BJ (cell line): Measurements from ENCODE around the gene SH2D6. TPM values are rescaled to one million over a fixed set of nuclear protein-coding genes. Genes with fewer than 3 reads are reported as not detected.

Experiments
- CTCF ChIA-PET: fragments of 350-600 bp; formaldehyde crosslinking; extraction: SDS; loops from one replicate; lab custom pipeline; 2021; ENCODE audit warnings: antibody characterized with exemption, inconsistent platforms; lab: Yijun Ruan, JAX
- POLR2A ChIA-PET: fragments of 300-600 bp; sonication (Branson Sonifier 250); formaldehyde crosslinking; extraction: SDS; loops from one replicate; lab custom pipeline; 2021; ENCODE audit warnings: antibody characterized with exemption; lab: Charles Lee
- DNase-seq: peaks from one replicate; pipeline ENCODE4 v3.0.0-alpha.2; 2011; ENCODE audit warnings: low read depth
- H3K27me3 ChIP-seq: 2 replicates; pipeline ENCODE4 v1.6.0; 2011; ENCODE audit warnings: low read length; ENCODE audit not compliant: control insufficient read depth, insufficient read depth
- H3K36me3 ChIP-seq: 2 replicates; pipeline ENCODE4 v1.5.1; 2011; ENCODE audit warnings: low read length; ENCODE audit not compliant: control insufficient read depth, insufficient read depth
- H3K4me3 ChIP-seq: 2 replicates; pipeline ENCODE4 v1.5.1; 2011; ENCODE audit warnings: low read depth, mild to moderate bottlenecking, control low read depth, low read length
- polyA plus RNA-seq: library from polyadenylated mRNA; depleted of rRNA; stranded (reverse); fragments of >200 nt; gene quantifications from 2 replicates; pipeline ENCODE4 v1.2.3, GENCODE V29; 2011
- TF ChIP-seq, protein P1 (sequence below): IDR thresholded peaks from 2 replicates; pipeline ENCODE4 v1.5.1; 2011; ENCODE audit warnings: low read depth, mild to moderate bottlenecking, control low read depth, inconsistent platforms, low read length, moderate library complexity; ENCODE audit not compliant: insufficient read depth

The SH2D6 gene
- polyA plus RNA-seq, 1 experiment = 0.18 TPM

DNA sequence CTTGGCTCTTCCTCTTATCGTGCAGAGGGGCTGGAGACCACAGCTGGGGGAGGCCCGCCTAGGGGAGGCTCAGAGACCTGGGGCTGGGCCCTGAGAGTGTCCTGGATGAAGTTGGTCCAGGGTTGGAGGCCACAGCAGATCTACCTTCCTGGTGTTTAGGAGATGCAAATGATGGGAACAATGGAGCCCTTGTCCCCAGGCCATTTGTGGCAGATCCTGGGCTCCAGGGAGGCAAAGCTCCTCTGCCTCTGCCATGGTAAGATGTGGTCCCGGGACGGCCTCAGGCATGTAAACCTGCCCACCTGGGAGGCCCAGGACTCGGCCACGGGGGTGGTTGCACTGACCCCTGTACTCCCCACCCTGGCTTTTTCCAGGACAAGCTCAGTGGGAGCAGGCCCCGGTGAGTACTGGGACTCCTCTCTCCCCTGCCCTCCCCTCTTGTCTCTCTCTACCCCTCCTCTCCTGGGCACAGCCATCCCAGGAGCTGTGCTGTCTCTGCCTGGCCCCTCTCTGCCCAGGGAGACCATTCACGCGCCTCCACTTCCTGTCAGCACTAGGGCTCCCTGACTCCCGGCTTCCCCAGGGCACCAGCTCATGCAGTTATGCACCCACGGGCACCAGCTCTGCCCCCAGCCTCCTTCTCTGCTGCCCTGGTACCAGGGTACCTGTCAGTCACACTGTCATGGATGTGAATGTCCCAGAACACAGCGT is 10.9 kb downstream of the SH2D6 start:
- CTCF ChIA-PET = interaction anchor here (2.5 to 17.0 kb wide), 4 partner anchors 8 to 128 kb away, joined by 5 to 460 read pairs (median 16); partner anchors contain the start of genes MAT2A and SH2D6
- no peak for DNase-seq
- POLR2A ChIA-PET = no interaction called here
- Histone ChIP-seq H3K27me3 (no peaks in the 10 kb centered on the region), H3K36me3 (no peaks in the 10 kb centered on the region), H3K4me3 (no peak overlapping the region)
- TF ChIP-seq, protein P1, sequence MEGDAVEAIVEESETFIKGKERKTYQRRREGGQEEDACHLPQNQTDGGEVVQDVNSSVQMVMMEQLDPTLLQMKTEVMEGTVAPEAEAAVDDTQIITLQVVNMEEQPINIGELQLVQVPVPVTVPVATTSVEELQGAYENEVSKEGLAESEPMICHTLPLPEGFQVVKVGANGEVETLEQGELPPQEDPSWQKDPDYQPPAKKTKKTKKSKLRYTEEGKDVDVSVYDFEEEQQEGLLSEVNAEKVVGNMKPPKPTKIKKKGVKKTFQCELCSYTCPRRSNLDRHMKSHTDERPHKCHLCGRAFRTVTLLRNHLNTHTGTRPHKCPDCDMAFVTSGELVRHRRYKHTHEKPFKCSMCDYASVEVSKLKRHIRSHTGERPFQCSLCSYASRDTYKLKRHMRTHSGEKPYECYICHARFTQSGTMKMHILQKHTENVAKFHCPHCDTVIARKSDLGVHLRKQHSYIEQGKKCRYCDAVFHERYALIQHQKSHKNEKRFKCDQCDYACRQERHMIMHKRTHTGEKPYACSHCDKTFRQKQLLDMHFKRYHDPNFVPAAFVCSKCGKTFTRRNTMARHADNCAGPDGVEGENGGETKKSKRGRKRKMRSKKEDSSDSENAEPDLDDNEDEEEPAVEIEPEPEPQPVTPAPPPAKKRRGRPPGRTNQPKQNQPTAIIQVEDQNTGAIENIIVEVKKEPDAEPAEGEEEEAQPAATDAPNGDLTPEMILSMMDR = no peak

DNA sequence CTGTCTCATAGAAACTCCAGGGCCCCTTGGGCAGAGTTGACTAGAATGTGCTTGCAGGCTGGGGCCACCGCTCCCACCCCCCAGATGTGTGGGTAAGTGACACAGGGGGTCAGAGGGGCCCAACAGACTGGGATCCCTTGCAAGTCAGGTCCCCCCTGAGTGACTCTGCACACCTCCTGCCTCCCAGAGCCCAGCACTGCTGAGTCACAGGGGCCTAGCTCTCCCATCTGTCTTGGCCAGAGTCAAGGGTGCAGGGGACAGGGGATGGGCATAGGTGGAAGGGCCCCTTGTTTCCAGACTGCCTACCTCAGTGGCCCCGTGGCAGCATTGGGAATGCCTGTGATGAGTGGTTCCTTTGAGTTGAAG is 11.4 kb downstream of the SH2D6 start:
- no peaks in the 10 kb centered on the region for H3K36me3 ChIP-seq
- CTCF ChIA-PET = interaction anchor here (2.5 to 17.0 kb wide), 4 partner anchors 8 to 129 kb away, joined by 5 to 460 read pairs (median 16); partner anchors contain the start of genes MAT2A and SH2D6

DNA sequence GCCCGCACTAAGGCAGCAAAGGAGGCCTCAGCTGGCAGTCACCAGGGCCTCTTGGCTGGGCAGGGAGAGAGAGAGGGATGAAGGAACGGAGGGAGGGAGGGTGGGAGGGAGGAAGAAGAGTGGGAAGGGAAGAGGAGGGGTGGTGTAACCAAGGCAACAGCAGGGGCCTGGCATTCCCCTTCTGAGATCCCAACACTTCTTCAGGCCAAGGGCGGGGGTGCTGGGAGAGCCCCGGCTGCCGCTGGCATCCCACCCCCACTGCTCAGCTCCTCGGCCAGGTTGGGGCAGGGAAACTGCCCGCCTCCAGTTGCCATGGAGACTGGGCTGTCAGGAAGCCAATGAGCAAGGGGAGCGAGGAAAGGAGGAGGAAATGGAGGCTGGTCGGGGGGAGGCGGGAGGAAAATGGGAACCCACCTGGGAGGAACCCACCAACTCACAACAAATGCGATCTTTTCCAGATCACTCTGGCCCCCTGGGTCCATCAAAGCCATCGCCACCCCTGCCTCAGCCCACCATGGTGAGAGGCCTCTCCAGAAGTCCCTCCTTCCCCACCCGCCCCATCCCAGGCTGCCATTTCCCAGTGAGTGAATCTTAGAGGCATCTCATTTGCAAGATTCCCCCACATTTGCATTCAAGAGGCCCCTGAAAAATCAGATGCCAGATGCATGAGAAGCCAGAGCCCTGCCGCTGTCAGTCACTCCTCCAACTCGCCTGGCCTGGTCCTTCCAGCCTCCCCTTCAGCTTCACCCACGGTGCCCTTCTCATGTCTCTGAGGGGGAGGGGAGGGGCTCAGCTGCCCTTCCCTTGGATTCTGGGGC is 12.4 kb downstream of the SH2D6 start:
- POLR2A ChIA-PET = no interaction called here
- no peaks in the 10 kb centered on the region for H3K27me3 ChIP-seq
- H3K36me3 ChIP-seq = no peaks in the 10 kb centered on the region
- CTCF ChIA-PET = interaction anchor here (1.5 to 17.0 kb wide), 4 partner anchors 9 to 115 kb away, joined by 4 to 460 read pairs (median 16); partner anchors contain the start of genes MAT2A and SH2D6
- DNase-seq = no peak
- TF ChIP-seq, protein P1 = no peak
- H3K4me3 ChIP-seq = no peak overlapping the region

More for the DNA sequence above, 11.4 kb downstream of the SH2D6 start:
- no peak for DNase-seq
- TF ChIP-seq, protein P1 = no peak
- POLR2A ChIA-PET = no interaction called here
- Histone ChIP-seq H3K4me3 (no peak overlapping the region), H3K27me3 (no peaks in the 10 kb centered on the region)

DNA sequence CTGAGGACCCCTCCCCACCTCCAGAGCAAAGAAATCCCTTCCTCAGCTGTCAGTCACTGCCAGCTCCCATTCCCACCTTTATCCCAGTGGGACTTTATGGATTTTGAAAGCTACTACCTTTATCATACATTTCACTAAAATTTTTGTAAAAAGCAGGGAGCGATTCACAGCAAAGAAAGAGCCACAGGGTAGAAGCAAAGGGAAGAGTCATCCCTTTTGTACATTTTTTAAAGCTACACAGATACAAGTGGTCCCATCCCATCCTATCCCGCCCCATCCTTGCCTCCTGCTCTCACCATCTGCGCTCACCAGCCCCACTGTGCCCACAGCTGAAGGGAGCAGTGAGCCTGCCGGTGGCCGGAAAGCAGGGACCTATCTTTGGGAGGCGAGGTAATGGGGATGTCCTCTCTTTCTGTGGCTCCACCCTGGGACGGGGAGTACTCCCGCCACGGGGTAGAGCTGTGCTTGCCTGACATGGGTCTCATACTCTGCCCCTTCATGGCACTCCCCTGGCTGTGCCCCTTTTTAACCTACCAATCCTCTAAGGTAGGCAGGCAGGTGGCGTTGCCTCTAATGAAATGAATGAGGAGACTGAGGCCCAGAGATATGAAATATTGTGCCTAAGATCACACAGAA is 13.2 kb downstream of the SH2D6 start:
- Histone ChIP-seq H3K4me3 (no peak overlapping the region), H3K27me3 (no peaks in the 10 kb centered on the region), H3K36me3 (no peaks in the 10 kb centered on the region)
- no peak for DNase-seq
- POLR2A ChIA-PET = no interaction called here
- CTCF ChIA-PET = interaction anchor here (1.5 to 17.0 kb wide), 3 partner anchors 10 to 114 kb away, joined by 4 to 460 read pairs (median 19); partner anchors contain the start of gene MAT2A
- TF ChIP-seq, protein P1 = no peak
